Endothelial cell of umbilical vein (primary cell): Measurements from ENCODE around the gene CIDEC. TPM values are rescaled to one million over a fixed set of nuclear protein-coding genes. Genes with fewer than 3 reads are reported as not detected.

Experiments used
- BruUV-seq: library from RNA; stranded (reverse); fragments of 400-500 nt; replicated peaks from 2 replicates; lab custom pipeline; 2021; lab: Mats Ljungman, UMichigan
- CTCF ChIA-PET: fragments of 300-600, 350-600 bp; sonication (Branson Sonifier 250); formaldehyde crosslinking; loops from one replicate; lab custom pipeline; 2021; ENCODE audit warnings: antibody characterized with exemption, inconsistent platforms; lab: Charles Lee
- POLR2A ChIA-PET: fragments of 300-600, 350-600 bp; sonication (Branson Sonifier 250); formaldehyde crosslinking; loops from one replicate; lab custom pipeline; 2021; ENCODE audit warnings: antibody characterized with exemption, inconsistent platforms; lab: Charles Lee
- DNase-seq: peaks from one replicate; pipeline ENCODE4 v3.0.0-alpha.2; 2011; ENCODE audit warnings: low read depth, low spot score
- FAIRE-seq: peaks from 2 replicates; lab custom pipeline; 2011; peaks lifted over from hg19 to GRCh38; lab: Jason Lieb, UNC
- H2AFZ ChIP-seq: 2 replicates; pipeline ENCODE4 v1.6.0; 2012; ENCODE audit warnings: low read depth, low read length, control low read depth, inconsistent platforms
- H3K27ac ChIP-seq: 2 replicates; pipeline ENCODE4 v1.5.1; 2011; ENCODE audit warnings: low read depth, mild to moderate bottlenecking, control low read depth, low read length, moderate library complexity; ENCODE audit not compliant: insufficient read depth
- H3K27me3 ChIP-seq, 2 experiments: 2 replicates each; pipeline versions ENCODE4 v1.6.0 to v1.6.1; 2011; ENCODE audit warnings: low read length in 2 of 2, mixed read lengths in 1 of 2; ENCODE audit not compliant: control insufficient read depth in 2 of 2, insufficient read depth in 2 of 2
- H3K36me3 ChIP-seq, 2 experiments: 2 replicates in 1 of 2; 3 replicates in 1 of 2; pipeline ENCODE4 v1.5.1; 2011; ENCODE audit warnings: low read length in 2 of 2, mild to moderate bottlenecking in 1 of 2, moderate library complexity in 1 of 2; ENCODE audit not compliant: control insufficient read depth in 2 of 2, insufficient read depth in 2 of 2; ENCODE audit errors: extremely low read depth in 1 of 2
- H3K4me1 ChIP-seq: 3 replicates; pipeline ENCODE4 v1.5.1; 2011; ENCODE audit warnings: mild to moderate bottlenecking, low read length; ENCODE audit not compliant: control insufficient read depth, insufficient read depth; ENCODE audit errors: extremely low read depth
- H3K4me2 ChIP-seq: 2 replicates; pipeline ENCODE4 v1.6.1; 2011; ENCODE audit warnings: low read length, control low read depth, mixed read lengths; ENCODE audit not compliant: insufficient read depth
- H3K4me3 ChIP-seq, 3 experiments: fragments of 200-600 bp in 1 of 3; sonication (generic), shearing (Covaris generic) in 1 of 3; replicated peaks in 1 of 3; 2 replicates each; pipeline ENCODE4 v1.5.1; 2011 to 2016; ENCODE audit warnings: control low read depth in 3 of 3, low read length in 3 of 3, mild to moderate bottlenecking in 2 of 3, inconsistent platforms in 1 of 3, low read depth in 1 of 3, moderate library complexity in 1 of 3; ENCODE audit not compliant: insufficient read depth in 1 of 3
- H3K79me2 ChIP-seq: 2 replicates; pipeline ENCODE4 v1.6.0; 2012; ENCODE audit warnings: low read length, inconsistent platforms; ENCODE audit not compliant: control insufficient read depth, insufficient read depth
- H3K9ac ChIP-seq: replicated peaks from 2 replicates; pipeline ENCODE3; 2011; ENCODE audit warnings: low read length, control low read depth; ENCODE audit not compliant: insufficient read depth; ENCODE audit errors: extremely low read depth
- H3K9me1 ChIP-seq: replicated peaks from 3 replicates; pipeline ENCODE4 v1.6.0; 2011; ENCODE audit warnings: mild to moderate bottlenecking, low read length; ENCODE audit not compliant: control insufficient read depth, insufficient read depth; ENCODE audit errors: extremely low read depth
- H3K9me3 ChIP-seq: replicated peaks from 2 replicates; pipeline ENCODE4 v1.5.1; 2012; ENCODE audit warnings: low read length, inconsistent platforms; ENCODE audit not compliant: control insufficient read depth, insufficient read depth
- H4K20me1 ChIP-seq: replicated peaks from 2 replicates; pipeline ENCODE3; 2011; ENCODE audit warnings: mild to moderate bottlenecking, low read length; ENCODE audit not compliant: control insufficient read depth, insufficient read depth; ENCODE audit errors: extremely low read depth
- CTCF ChIP-seq, 2 donors: IDR thresholded peaks; 1 replicate in 1 of 2; 2 replicates in 1 of 2; pipeline ENCODE4 v1.5.1; 2011; ENCODE audit warnings: low read length in 2 of 2, mild to moderate bottlenecking in 2 of 2, moderate library complexity in 2 of 2, control low read depth in 1 of 2, inconsistent platforms in 1 of 2, low read depth in 1 of 2; ENCODE audit not compliant: insufficient read depth in 1 of 2; ENCODE audit errors: extremely low read depth in 1 of 2
- EZH2 ChIP-seq: IDR thresholded peaks from 2 replicates; pipeline ENCODE4 v1.6.1; 2012; ENCODE audit warnings: borderline replicate concordance, low read depth, mild to moderate bottlenecking, moderate library complexity, low read length, inconsistent platforms; ENCODE audit not compliant: severe bottlenecking
- FOS ChIP-seq: IDR thresholded peaks from 2 replicates; pipeline ENCODE4 v1.6.1; 2011; ENCODE audit warnings: mild to moderate bottlenecking, low read length, moderate library complexity, borderline replicate concordance; ENCODE audit not compliant: insufficient read depth
- GATA2 ChIP-seq: IDR thresholded peaks from 2 replicates; pipeline ENCODE4 v1.7.0; 2011; ENCODE audit warnings: low read depth, mild to moderate bottlenecking, moderate library complexity, mixed read lengths, low read length; ENCODE audit not compliant: insufficient read length, insufficient read depth
- JUN ChIP-seq: IDR thresholded peaks from 2 replicates; pipeline ENCODE4 v1.6.1; 2011; ENCODE audit warnings: borderline replicate concordance, low read depth; ENCODE audit not compliant: insufficient read length, insufficient read depth
- MAX ChIP-seq: IDR thresholded peaks from 2 replicates; pipeline ENCODE4 v1.6.1; 2011; ENCODE audit not compliant: insufficient read depth, insufficient read length
- MYC ChIP-seq: IDR thresholded peaks from one replicate; pipeline ENCODE4 v1.6.1; 2011; ENCODE audit warnings: mild to moderate bottlenecking, low read depth, low read length
- POLR2A ChIP-seq: IDR thresholded peaks from 2 replicates; pipeline ENCODE4 v1.6.1; 2012; ENCODE audit warnings: low read depth, mild to moderate bottlenecking, control low read depth, low read length
- POLR2AphosphoS5 ChIP-seq: IDR thresholded peaks from 2 replicates; pipeline ENCODE4 v1.6.1; 2012; ENCODE audit warnings: low read depth, mild to moderate bottlenecking, control low read depth, low read length, moderate library complexity; ENCODE audit not compliant: insufficient read depth
- dilution Hi-C: fragments of 300-500 bp; cut with MboI; formaldehyde crosslinking; loops from one replicate; pipeline ENCODE4 v1.15.0; 2019; ENCODE audit warnings: low sequenced_read_pairs; ENCODE audit not compliant: extremely low pct_ligation_motif_present
- intact Hi-C: fragments of 100-400 bp; cut with micrococcal nuclease; formaldehyde crosslinking; loops from one replicate; pipeline ENCODE4 v1.10.0; 2022
- polyA plus RNA-seq, 4 experiments: library from polyadenylated mRNA; depleted of rRNA in 3 of 4; stranded (reverse) in 3 of 4; unstranded in 1 of 4; fragments of >200 nt; gene quantifications; 2 replicates each; pipeline versions ENCODE4 v1.2.1 to v1.2.3, GENCODE V29; 2011 to 2012; ENCODE audit warnings: missing spikeins in 1 of 4
- total RNA-seq: library from RNA; stranded (reverse); gene quantifications from 2 replicates; pipeline ENCODE4 v1.2.3, GENCODE V29; 2021

CIDEC gene
- total and polyA plus RNA-seq, 2 donors (not counting 3 experiments of a cell fraction or from before 2014, with no cell fraction given) = 0.14 TPM; not detected in 1

- no peak overlapping the region for H3K4me3 ChIP-seq
- TF ChIP-seq CTCF (IDR thresholded peaks at IDR 0.05; ENCODE audit: extremely low read depth in 1 of 2, insufficient read depth in 1 of 2, low read depth in 1 of 2, low read length in 2 of 2) (no peak), MYC (no peak), GATA2 (no peak), FOS (no peak), JUN (no peak), POLR2AphosphoS5 (no peak), MAX (no peak), EZH2 (no peak), POLR2A (no peak)
- intact Hi-C loops = no loop called here
- BruUV-seq = no TSS peak
- no peak overlapping the region for H2AFZ ChIP-seq
- FAIRE-seq (no peak), DNase-seq (no peak)
- no peak overlapping the region for H3K4me2 ChIP-seq
- no peaks in the 10 kb centered on the region for H3K27me3 ChIP-seq
- H3K36me3 ChIP-seq = peaks cover 0 to 10% of the 10 kb centered on the region in 2 experiments
- no peaks in the 10 kb centered on the region for H3K9me3 ChIP-seq
- no peaks in the 10 kb centered on the region for H3K4me1 ChIP-seq
- H3K9ac ChIP-seq = no peak overlapping the region
- dilution Hi-C loops = no loop called here
- H4K20me1 ChIP-seq = no peaks in the 10 kb centered on the region
- H3K79me2 ChIP-seq = no peaks in the 10 kb centered on the region
- no peaks in the 10 kb centered on the region for H3K9me1 ChIP-seq
- ChIA-PET POLR2A (no interaction called here), CTCF (interaction anchor here (1.1 kb wide), 1 partner anchor 96 kb away, joined by 4 read pairs; no protein-coding TSS in a partner anchor)
- no peak overlapping the region for H3K27ac ChIP-seq
Observed at GRCh38 chr3:9828801-9829755, 51.0 kb downstream of the CIDEC start.
